ENCODE data around the gene PAX7. TPM values are rescaled to one million over a fixed set of nuclear protein-coding genes. Genes with fewer than 3 reads are reported as not detected.

Gene PAX7
- polyA plus RNA-seq, 1 donor, result 0.06 TPM

DNA sequence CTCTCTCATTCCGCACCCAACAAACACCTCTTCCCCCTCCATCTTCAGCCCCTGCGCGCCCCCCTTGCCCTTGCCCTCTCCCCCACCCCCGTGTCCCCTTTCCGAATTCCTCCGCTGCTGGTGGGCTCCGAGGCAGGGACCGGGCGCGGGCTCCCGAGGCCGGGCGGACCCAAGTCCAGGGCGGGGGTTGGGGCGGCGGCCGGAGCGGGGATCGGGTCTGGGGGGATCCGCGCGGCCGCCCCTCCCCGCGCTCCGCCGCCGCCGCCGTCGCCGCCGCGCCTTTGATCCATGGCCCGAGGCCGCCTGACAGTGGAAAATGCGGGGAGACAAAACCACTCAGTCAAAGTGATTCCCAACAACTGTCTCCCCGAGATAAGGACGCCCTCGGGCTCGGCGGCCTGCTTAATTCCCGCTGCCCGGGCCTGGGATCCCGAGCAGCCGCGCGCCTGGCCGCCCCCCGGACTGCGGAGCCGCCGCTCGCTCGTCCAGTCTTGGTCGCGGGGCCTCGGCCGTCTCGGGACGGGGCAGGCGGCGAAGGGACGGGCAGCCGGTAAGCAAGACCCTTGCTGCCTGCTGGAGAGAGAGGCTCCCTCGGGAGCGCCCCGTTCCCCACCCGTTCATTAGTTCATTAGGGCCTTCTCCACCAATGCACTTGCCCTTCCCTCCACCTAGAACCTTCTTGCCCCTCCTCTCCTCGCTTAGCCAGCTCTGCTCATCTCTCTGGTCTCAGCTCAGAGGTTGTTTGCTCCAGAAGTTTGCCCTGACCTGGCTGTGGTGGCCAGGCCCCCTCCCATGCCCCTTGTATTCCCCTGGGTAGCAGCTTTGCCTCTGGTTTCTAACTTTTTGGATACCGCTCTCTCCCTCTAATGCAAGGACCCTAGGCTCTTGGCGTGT, 86.4 kb downstream of the PAX7 start:
- peaks cover 82% of the 10 kb centered on the region for H3K27me3 ChIP-seq (ENCODE audit: control insufficient read depth, insufficient read depth, low read length)
- no peaks in the 10 kb centered on the region for H3K36me3 ChIP-seq (ENCODE audit: control insufficient read depth, insufficient read depth, low read length)
- no peak overlapping the region for H3K4me3 ChIP-seq (ENCODE audit: low read length)
- no peaks in the 10 kb centered on the region for H3K4me1 ChIP-seq (ENCODE audit: control insufficient read depth, insufficient read depth, low read length)
- DNase-seq, result no peak
- no CpG with 5 or more reads among the region's 72 CpGs for WGBS (ENCODE audit: insufficient coverage, low lambda C conversion rate)
- H3K9me3 ChIP-seq (ENCODE audit: control insufficient read depth, low read depth, low read length), result no peaks in the 10 kb centered on the region
- H3K27ac ChIP-seq (ENCODE audit: low read length), result no peak overlapping the region

DNA sequence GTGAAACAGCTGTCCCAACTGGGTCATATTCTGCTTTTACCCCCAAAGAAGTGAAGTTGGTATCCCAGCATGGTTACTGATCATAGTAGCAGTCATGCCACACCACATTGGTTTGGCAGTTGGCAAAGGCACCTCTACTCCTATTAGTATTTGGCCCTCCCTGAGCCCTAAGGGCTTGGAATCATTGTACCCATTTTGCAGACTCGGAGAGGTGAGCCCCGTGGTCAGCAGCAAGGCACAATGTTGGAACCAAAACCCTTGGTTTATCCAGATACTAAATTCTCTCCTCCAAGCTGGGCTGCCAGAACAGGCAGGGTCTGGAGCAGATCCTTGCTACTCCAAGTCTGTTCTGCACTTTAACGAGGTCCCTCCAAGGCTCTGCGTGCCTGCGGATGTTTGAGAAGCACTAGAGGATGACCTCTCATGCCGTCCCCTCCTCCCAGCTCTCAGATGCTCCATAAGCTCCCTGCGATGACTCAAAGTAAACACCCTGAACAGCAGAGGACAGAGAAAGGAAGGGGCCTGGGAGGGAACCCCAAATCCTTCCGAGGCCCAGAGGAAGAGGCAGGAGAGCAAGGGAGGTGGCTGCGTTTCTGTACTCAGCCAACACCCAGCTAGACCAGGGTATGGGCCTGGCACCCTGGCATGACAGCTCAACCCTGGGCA, 89.3 kb downstream of the PAX7 start:
- H3K9me3 ChIP-seq (ENCODE audit: control insufficient read depth, low read depth, low read length), result no peaks in the 10 kb centered on the region
- no peak overlapping the region for H3K4me3 ChIP-seq (ENCODE audit: low read length)
- H3K36me3 ChIP-seq (ENCODE audit: control insufficient read depth, insufficient read depth, low read length), result no peaks in the 10 kb centered on the region
- WGBS (ENCODE audit: insufficient coverage, low lambda C conversion rate), result no CpG with 5 or more reads among the region's 9 CpGs
- H3K4me1 ChIP-seq (ENCODE audit: control insufficient read depth, insufficient read depth, low read length), result no peaks in the 10 kb centered on the region
- H3K27ac ChIP-seq (ENCODE audit: low read length), result no peak overlapping the region
- H3K27me3 ChIP-seq (ENCODE audit: control insufficient read depth, insufficient read depth, low read length), result peaks cover 94% of the 10 kb centered on the region
- no peak for DNase-seq

DNA sequence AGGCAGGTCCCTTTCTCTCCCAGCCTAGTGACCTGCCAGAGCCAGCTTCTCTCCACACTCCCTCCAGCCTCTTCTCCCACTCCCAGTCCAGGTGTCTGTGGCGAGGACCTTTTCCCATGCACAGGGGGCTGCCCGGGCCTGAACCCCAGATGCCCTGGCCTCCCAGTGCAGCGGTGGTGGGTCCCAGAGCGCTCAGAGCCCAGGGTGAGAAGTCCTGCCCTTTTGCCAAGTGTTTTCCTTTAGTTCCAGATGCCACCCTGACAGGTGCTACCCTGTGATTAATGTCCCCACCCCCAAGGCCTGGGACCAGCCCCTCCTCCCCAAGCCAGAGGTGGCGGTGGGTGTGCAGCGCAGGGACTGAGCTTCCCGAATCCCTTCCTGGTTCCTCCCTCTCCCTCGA, 90.4 kb downstream of the PAX7 start:
- no peaks in the 10 kb centered on the region for H3K9me3 ChIP-seq (ENCODE audit: control insufficient read depth, low read depth, low read length)
- no peaks in the 10 kb centered on the region for H3K4me1 ChIP-seq (ENCODE audit: control insufficient read depth, insufficient read depth, low read length)
- no peak for DNase-seq
- no peak overlapping the region for H3K4me3 ChIP-seq (ENCODE audit: low read length)
- no peaks in the 10 kb centered on the region for H3K36me3 ChIP-seq (ENCODE audit: control insufficient read depth, insufficient read depth, low read length)
- no CpG with 5 or more reads among the region's 8 CpGs for WGBS (ENCODE audit: insufficient coverage, low lambda C conversion rate)
- H3K27me3 ChIP-seq (ENCODE audit: control insufficient read depth, insufficient read depth, low read length), result peaks cover 95% of the 10 kb centered on the region
- H3K27ac ChIP-seq (ENCODE audit: low read length), result no peak overlapping the region

DNA sequence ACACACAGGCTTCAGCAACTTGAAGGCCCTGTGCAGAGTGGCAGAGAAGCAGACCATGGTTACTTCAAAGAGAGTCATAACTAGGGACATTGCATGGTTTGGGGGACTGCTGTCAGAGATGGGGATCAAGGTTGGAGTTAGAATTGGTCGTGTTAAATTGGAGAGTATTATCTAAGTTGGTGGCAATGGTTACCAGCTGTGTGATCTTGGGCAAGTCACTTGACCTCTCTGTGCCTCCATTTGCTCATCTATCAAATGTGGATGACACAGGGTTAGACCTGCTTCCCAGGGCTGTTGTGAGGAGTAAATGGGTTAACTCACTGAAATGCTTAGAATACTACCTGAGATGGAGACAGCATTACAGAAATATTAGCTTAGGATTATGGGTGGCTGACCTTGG, 91.1 kb downstream of the PAX7 start:
- no CpG with 5 or more reads among the region's 1 CpG for WGBS (ENCODE audit: insufficient coverage, low lambda C conversion rate)
- Histone ChIP-seq H3K27me3 (ENCODE audit: control insufficient read depth, insufficient read depth, low read length) (peaks cover 96% of the 10 kb centered on the region), H3K9me3 (ENCODE audit: control insufficient read depth, low read depth, low read length) (no peaks in the 10 kb centered on the region), H3K27ac (ENCODE audit: low read length) (no peak overlapping the region), H3K4me3 (ENCODE audit: low read length) (no peak overlapping the region), H3K4me1 (ENCODE audit: control insufficient read depth, insufficient read depth, low read length) (no peaks in the 10 kb centered on the region), H3K36me3 (ENCODE audit: control insufficient read depth, insufficient read depth, low read length) (no peaks in the 10 kb centered on the region)
- no peak for DNase-seq

GRCh38 chr1:18722270-18722669, 91.6 kb downstream of the PAX7 start:
- DNase-seq, result no peak
- no peaks in the 10 kb centered on the region for H3K9me3 ChIP-seq (ENCODE audit: control insufficient read depth, low read depth, low read length)
- H3K27me3 ChIP-seq (ENCODE audit: control insufficient read depth, insufficient read depth, low read length), result peaks cover 93% of the 10 kb centered on the region
- no peak overlapping the region for H3K27ac ChIP-seq (ENCODE audit: low read length)
- no peaks in the 10 kb centered on the region for H3K4me1 ChIP-seq (ENCODE audit: control insufficient read depth, insufficient read depth, low read length)
- WGBS (ENCODE audit: insufficient coverage, low lambda C conversion rate), result 20% methylated on average over 1 of the region's 19 CpGs
- H3K4me3 ChIP-seq (ENCODE audit: low read length), result no peak overlapping the region
- no peaks in the 10 kb centered on the region for H3K36me3 ChIP-seq (ENCODE audit: control insufficient read depth, insufficient read depth, low read length)

- H3K27me3 ChIP-seq (ENCODE audit: control insufficient read depth, insufficient read depth, low read length), result peaks cover 91% of the 10 kb centered on the region
- H3K9me3 ChIP-seq (ENCODE audit: control insufficient read depth, low read depth, low read length), result no peaks in the 10 kb centered on the region
- WGBS (ENCODE audit: insufficient coverage, low lambda C conversion rate), result no CpG with 5 or more reads among the region's 9 CpGs
- no peak overlapping the region for H3K27ac ChIP-seq (ENCODE audit: low read length)
- no peaks in the 10 kb centered on the region for H3K36me3 ChIP-seq (ENCODE audit: control insufficient read depth, insufficient read depth, low read length)
- H3K4me3 ChIP-seq (ENCODE audit: low read length), result no peak overlapping the region
- no peaks in the 10 kb centered on the region for H3K4me1 ChIP-seq (ENCODE audit: control insufficient read depth, insufficient read depth, low read length)
- no peak for DNase-seq
Observed at GRCh38 chr1:18723206-18723605, 92.6 kb downstream of the PAX7 start.

- Histone ChIP-seq H3K9me3 (ENCODE audit: control insufficient read depth, low read depth, low read length) (no peaks in the 10 kb centered on the region), H3K4me3 (ENCODE audit: low read length) (no peak overlapping the region), H3K4me1 (ENCODE audit: control insufficient read depth, insufficient read depth, low read length) (no peaks in the 10 kb centered on the region), H3K36me3 (ENCODE audit: control insufficient read depth, insufficient read depth, low read length) (no peaks in the 10 kb centered on the region), H3K27me3 (ENCODE audit: control insufficient read depth, insufficient read depth, low read length) (peaks cover 86% of the 10 kb centered on the region), H3K27ac (ENCODE audit: low read length) (no peak overlapping the region)
- WGBS (ENCODE audit: insufficient coverage, low lambda C conversion rate), result no CpG with 5 or more reads among the region's 19 CpGs
- DNase-seq, result peak in 1 of 2 donors; percentile 6
Observed at GRCh38 chr1:18723701-18724411, 93.2 kb downstream of the PAX7 start.

GRCh38 chr1:18724801-18725200, 94.2 kb downstream of the PAX7 start:
- H3K4me1 ChIP-seq (ENCODE audit: control insufficient read depth, insufficient read depth, low read length), result no peaks in the 10 kb centered on the region
- no CpG with 5 or more reads among the region's 7 CpGs for WGBS (ENCODE audit: insufficient coverage, low lambda C conversion rate)
- no peak overlapping the region for H3K27ac ChIP-seq (ENCODE audit: low read length)
- no peak overlapping the region for H3K4me3 ChIP-seq (ENCODE audit: low read length)
- no peaks in the 10 kb centered on the region for H3K9me3 ChIP-seq (ENCODE audit: control insufficient read depth, low read depth, low read length)
- DNase-seq, result no peak
- no peaks in the 10 kb centered on the region for H3K36me3 ChIP-seq (ENCODE audit: control insufficient read depth, insufficient read depth, low read length)
- H3K27me3 ChIP-seq (ENCODE audit: control insufficient read depth, insufficient read depth, low read length), result peaks cover 80% of the 10 kb centered on the region

DNA sequence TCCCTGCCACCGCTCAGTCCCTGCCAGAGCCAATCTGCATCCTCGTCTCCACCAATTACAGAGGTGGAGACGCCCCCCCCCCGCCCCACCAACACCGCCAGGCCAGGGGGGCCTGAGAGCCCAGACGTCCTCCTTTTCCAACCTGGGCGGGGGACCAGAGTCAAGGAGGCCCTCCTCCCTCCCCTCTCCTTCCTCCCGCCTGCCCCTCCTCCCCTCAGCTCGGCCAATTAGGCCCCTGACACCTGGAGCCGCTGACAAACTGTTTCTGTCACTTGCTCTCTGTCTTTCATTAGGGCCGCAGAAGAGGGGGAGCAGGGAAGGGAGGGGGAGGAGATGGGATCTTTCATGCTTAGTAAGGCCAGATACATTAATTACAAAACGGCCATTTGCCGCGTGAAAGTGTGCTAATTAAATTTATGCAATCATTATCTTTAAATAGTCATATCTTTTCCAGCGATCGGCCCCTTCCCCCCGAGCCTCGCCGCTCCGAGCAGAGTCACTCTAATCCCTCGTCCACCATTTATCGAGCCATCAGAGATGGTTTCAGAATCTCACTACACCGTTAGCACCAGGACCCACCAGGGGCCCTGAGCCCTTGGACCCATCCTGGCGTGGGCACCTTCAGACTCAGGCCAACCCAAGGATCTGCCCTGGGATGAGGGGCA, 94.7 kb downstream of the PAX7 start:
- peaks cover 79% of the 10 kb centered on the region for H3K27me3 ChIP-seq (ENCODE audit: control insufficient read depth, insufficient read depth, low read length)

DNA sequence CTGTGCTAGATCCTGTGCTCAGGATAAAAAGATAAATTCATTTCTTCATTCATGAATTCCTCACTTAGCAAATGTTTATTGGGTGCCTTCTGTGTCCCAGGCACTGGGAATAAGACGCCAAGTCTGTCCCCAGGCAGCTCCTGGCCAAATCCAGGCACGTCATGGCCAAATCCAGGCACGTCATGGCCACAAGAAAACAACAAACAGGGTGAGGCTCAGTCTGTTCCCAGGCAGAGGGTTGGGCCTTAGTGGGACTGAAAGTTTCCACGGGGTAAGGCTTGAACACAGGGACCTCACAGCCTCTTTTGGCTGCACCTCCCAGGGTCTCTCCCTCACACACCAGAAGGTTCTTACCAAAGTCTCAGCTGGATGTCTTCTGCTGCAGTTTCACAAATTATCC, 95.7 kb downstream of the PAX7 start:
- 17% methylated on average over 1 of the region's 4 CpGs for WGBS (ENCODE audit: insufficient coverage, low lambda C conversion rate)
- no peak for DNase-seq

More for the DNA sequence above, 94.7 kb downstream of the PAX7 start:
- DNase-seq, result no peak
- Histone ChIP-seq H3K4me3 (ENCODE audit: low read length) (no peak overlapping the region), H3K36me3 (ENCODE audit: control insufficient read depth, insufficient read depth, low read length) (no peaks in the 10 kb centered on the region), H3K4me1 (ENCODE audit: control insufficient read depth, insufficient read depth, low read length) (no peaks in the 10 kb centered on the region), H3K27ac (ENCODE audit: low read length) (no peak overlapping the region), H3K9me3 (ENCODE audit: control insufficient read depth, low read depth, low read length) (no peaks in the 10 kb centered on the region)
- WGBS (ENCODE audit: insufficient coverage, low lambda C conversion rate), result no CpG with 5 or more reads among the region's 24 CpGs

More for the DNA sequence above, 95.7 kb downstream of the PAX7 start:
- H3K4me1 ChIP-seq (ENCODE audit: control insufficient read depth, insufficient read depth, low read length), result no peaks in the 10 kb centered on the region
- H3K36me3 ChIP-seq (ENCODE audit: control insufficient read depth, insufficient read depth, low read length), result no peaks in the 10 kb centered on the region
- no peaks in the 10 kb centered on the region for H3K9me3 ChIP-seq (ENCODE audit: control insufficient read depth, low read depth, low read length)
- no peak overlapping the region for H3K27ac ChIP-seq (ENCODE audit: low read length)
- peaks cover 72% of the 10 kb centered on the region for H3K27me3 ChIP-seq (ENCODE audit: control insufficient read depth, insufficient read depth, low read length)
- H3K4me3 ChIP-seq (ENCODE audit: low read length), result no peak overlapping the region
